PC-3 (cell line): ENCODE data around the gene ATXN2L. TPM values are rescaled to one million over a fixed set of nuclear protein-coding genes. Genes with fewer than 3 reads are reported as not detected.

Experiments used
- ATAC-seq: fragments of 200-7000 bp; cut with Tn5 transposase; 2 replicates; pipeline ENCODE4 v1.9.1; 2020; ENCODE audit warnings: mild to moderate bottlenecking, moderate library complexity
- BruUV-seq: library from RNA; stranded (reverse); fragments of 400-500 nt; replicated peaks from 2 replicates; lab custom pipeline; 2021; lab: Mats Ljungman, UMichigan
- CTCF ChIA-PET: fragments of 300-600 bp; sonication (Branson Sonifier 250); formaldehyde crosslinking; loops from one replicate; lab custom pipeline; 2022; ENCODE audit warnings: antibody characterized with exemption; lab: Charles Lee
- POLR2A ChIA-PET: fragments of 300-600 bp; sonication (Branson Sonifier 250); formaldehyde crosslinking; loops from one replicate; lab custom pipeline; 2022; ENCODE audit warnings: antibody characterized with exemption; ENCODE audit not compliant: unreplicated experiment; lab: Charles Lee
- DNase-seq: peaks from one replicate; pipeline ENCODE4 v3.0.0-alpha.2; 2015
- H2AFZ ChIP-seq: fragments of 300-600 bp; sonication (generic); 2 replicates; pipeline ENCODE4 v1.6.0; 2016; ENCODE audit warnings: antibody characterized with exemption, low read length
- H3F3A ChIP-seq: fragments of 300-600 bp; sonication (generic); one replicate; pipeline ENCODE4 v1.6.0; 2017; ENCODE audit warnings: antibody characterized with exemption, low read length, control low read depth, mild to moderate bottlenecking; ENCODE audit not compliant: unreplicated experiment
- H3K27ac ChIP-seq: fragments of 300-600 bp; sonication (generic); 2 replicates; pipeline ENCODE4 v1.5.1; 2016; ENCODE audit warnings: mild to moderate bottlenecking, low read length
- H3K27me3 ChIP-seq: fragments of 300-600 bp; sonication (generic); 2 replicates; pipeline ENCODE4 v1.6.1; 2016; ENCODE audit warnings: low read length, mixed read lengths
- H3K36me3 ChIP-seq: fragments of 300-600 bp; sonication (generic); 2 replicates; pipeline ENCODE4 v1.6.1; 2016; ENCODE audit warnings: low read depth, mixed run types, low read length, mixed read lengths
- H3K4me1 ChIP-seq: fragments of 300-600 bp; sonication (generic); 2 replicates; pipeline ENCODE4 v1.5.1; 2016; ENCODE audit warnings: low read length; ENCODE audit not compliant: insufficient read depth
- H3K4me2 ChIP-seq: fragments of 300-600 bp; sonication (generic); 2 replicates; pipeline ENCODE4 v1.6.0; 2016; ENCODE audit warnings: low read length
- H3K4me3 ChIP-seq: fragments of 300-600 bp; sonication (generic); 2 replicates; pipeline ENCODE4 v1.5.1; 2016; ENCODE audit warnings: mild to moderate bottlenecking, low read length, mixed read lengths
- H3K79me2 ChIP-seq: fragments of 300-600 bp; sonication (generic); 2 replicates; pipeline ENCODE4 v1.6.1; 2017; ENCODE audit warnings: low read length, mixed read lengths
- H3K9ac ChIP-seq: fragments of 300-600 bp; sonication (generic); 2 replicates; pipeline ENCODE4 v1.6.0; 2016; ENCODE audit warnings: mild to moderate bottlenecking, low read length
- H3K9me2 ChIP-seq: fragments of 300-600 bp; sonication (generic); replicated peaks from 2 replicates; pipeline ENCODE4 v1.6.1; 2016; ENCODE audit warnings: mixed run types, low read length, mixed read lengths
- H3K9me3 ChIP-seq: fragments of 300-600 bp; sonication (generic); 2 replicates; pipeline ENCODE4 v1.6.1; 2016; ENCODE audit warnings: low read length, mixed read lengths
- H4K20me1 ChIP-seq: fragments of 300-600 bp; sonication (generic); 2 replicates; pipeline ENCODE4 v1.6.1; 2016; ENCODE audit warnings: low read length, mixed read lengths
- EZH2 ChIP-seq: fragments of 300-600 bp; sonication (generic); IDR thresholded peaks from one replicate; pipeline ENCODE4 v1.6.1; 2017; ENCODE audit warnings: antibody characterized with exemption, mild to moderate bottlenecking, low read length; ENCODE audit not compliant: unreplicated experiment
- EZH2phosphoT487 ChIP-seq: fragments of 300-600 bp; sonication (generic); IDR thresholded peaks from 2 replicates; pipeline ENCODE4 v1.6.1; 2018; ENCODE audit warnings: mild to moderate bottlenecking, antibody characterized with exemption, low read length, borderline replicate concordance
- intact Hi-C: fragments of 100-400 bp; cut with micrococcal nuclease; formaldehyde crosslinking; loops from 2 replicates; pipeline ENCODE4 v1.9.0; 2023
- total RNA-seq: library from RNA; depleted of rRNA; stranded (reverse); fragments of >200 nt; gene quantifications from 2 replicates; pipeline ENCODE4 v1.2.3, GENCODE V29; 2014
- TF ChIP-seq, protein P1 (sequence below): fragments of 300-600 bp; sonication (generic); conservative IDR thresholded peaks from 2 replicates; pipeline ENCODE4 v1.5.1; 2017; ENCODE audit warnings: antibody characterized with exemption, low read depth, mild to moderate bottlenecking, low read length

The ATXN2L gene
- total RNA-seq, 1 experiment from 2014 or later = 65.8 TPM

DNA sequence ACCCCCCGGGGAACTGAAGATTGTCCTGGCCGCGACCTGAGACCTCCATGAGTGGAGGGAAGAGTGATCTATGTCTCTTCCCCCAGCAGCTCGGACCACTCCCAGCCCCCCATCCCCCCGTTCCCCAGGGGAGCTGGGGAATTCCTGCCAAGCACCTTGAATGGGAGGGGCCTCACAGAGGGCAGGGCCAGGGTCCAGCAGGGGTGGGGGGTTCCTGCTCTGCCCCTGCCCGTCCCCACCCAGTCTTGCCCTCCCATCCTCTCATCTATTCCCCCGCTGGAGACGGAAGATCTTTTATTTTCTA, 13.9 kb downstream of the ATXN2L start:
- H3K4me1 ChIP-seq = no peaks in the 10 kb centered on the region
- no peaks in the 10 kb centered on the region for H3K79me2 ChIP-seq
- no peak overlapping the region for H3K27ac ChIP-seq
- no peaks in the 10 kb centered on the region for H3K9me3 ChIP-seq
- H3K36me3 ChIP-seq = peaks cover 31% of the 10 kb centered on the region
- no peak overlapping the region for H2AFZ ChIP-seq
- CTCF ChIA-PET = no interaction called here
- BruUV-seq = TSS peak; percentile 27
- H3K27me3 ChIP-seq = no peaks in the 10 kb centered on the region
- H3K9me2 ChIP-seq = no peaks in the 10 kb centered on the region
- no peak for DNase-seq
- TF ChIP-seq, protein P1, sequence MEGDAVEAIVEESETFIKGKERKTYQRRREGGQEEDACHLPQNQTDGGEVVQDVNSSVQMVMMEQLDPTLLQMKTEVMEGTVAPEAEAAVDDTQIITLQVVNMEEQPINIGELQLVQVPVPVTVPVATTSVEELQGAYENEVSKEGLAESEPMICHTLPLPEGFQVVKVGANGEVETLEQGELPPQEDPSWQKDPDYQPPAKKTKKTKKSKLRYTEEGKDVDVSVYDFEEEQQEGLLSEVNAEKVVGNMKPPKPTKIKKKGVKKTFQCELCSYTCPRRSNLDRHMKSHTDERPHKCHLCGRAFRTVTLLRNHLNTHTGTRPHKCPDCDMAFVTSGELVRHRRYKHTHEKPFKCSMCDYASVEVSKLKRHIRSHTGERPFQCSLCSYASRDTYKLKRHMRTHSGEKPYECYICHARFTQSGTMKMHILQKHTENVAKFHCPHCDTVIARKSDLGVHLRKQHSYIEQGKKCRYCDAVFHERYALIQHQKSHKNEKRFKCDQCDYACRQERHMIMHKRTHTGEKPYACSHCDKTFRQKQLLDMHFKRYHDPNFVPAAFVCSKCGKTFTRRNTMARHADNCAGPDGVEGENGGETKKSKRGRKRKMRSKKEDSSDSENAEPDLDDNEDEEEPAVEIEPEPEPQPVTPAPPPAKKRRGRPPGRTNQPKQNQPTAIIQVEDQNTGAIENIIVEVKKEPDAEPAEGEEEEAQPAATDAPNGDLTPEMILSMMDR = no peak
- TF ChIP-seq EZH2phosphoT487 = no peak
- TF ChIP-seq EZH2 = no peak
- POLR2A ChIA-PET = no interaction called here
- no peak for ATAC-seq
- intact Hi-C loops = no loop called here
- H3K4me3 ChIP-seq = no peak overlapping the region
- H3K9ac ChIP-seq = no peak overlapping the region
- no peaks in the 10 kb centered on the region for H3F3A ChIP-seq
- H3K4me2 ChIP-seq = no peak overlapping the region
- no peaks in the 10 kb centered on the region for H4K20me1 ChIP-seq

DNA sequence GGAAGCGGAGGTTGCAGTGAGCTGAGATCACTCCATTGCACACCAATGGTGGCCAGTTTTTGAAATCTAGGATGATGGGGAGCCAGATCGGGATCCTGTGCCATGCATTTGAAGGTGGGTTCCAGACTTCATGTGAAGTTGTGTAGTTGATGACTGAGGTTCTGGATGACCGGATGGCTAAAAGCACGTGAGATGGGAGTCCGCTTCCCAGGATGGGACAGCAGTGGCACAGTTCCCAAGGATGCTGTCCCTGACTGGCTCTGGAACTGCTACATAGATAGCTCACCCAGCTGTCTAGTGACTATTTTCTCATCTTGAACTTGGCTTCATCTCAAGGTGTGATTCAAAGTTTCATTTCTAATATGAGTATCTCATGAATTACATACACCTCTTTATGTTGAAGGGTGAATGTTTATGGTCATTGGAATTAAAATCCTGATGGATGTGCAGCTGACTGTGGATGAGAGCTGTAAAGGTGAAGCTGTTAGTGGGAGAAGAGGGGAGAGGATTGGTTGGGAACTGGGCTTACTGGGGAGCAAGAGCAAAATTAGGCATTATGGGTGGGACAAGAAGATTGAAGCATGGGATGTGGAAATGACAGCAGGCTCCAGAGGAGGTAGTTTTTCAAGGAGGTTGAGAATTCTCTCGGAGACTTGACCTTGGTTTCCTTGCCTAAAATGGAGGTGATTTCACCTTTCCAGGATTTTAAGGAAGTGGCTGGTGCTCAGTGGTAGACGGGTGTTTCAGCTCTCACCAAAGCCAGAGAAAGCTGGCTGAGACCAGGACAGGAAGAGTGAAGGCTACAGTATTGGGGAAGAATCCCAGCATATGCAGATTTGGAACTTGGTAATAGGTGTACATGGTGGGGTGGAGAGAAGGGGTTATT, 15.1 kb downstream of the ATXN2L start:
- H2AFZ ChIP-seq = no peak overlapping the region
- POLR2A ChIA-PET = interaction anchor here (0.6 kb wide), 1 partner anchor 68 kb away, joined by 8 read pairs; no protein-coding TSS in a partner anchor
- CTCF ChIA-PET = no interaction called here
- no peaks in the 10 kb centered on the region for H3K9me3 ChIP-seq
- H3K27me3 ChIP-seq = no peaks in the 10 kb centered on the region
- no peaks in the 10 kb centered on the region for H3F3A ChIP-seq
- H4K20me1 ChIP-seq = no peaks in the 10 kb centered on the region
- H3K9ac ChIP-seq = no peak overlapping the region
- BruUV-seq = no TSS peak
- no peak overlapping the region for H3K27ac ChIP-seq
- H3K4me3 ChIP-seq = no peak overlapping the region
- H3K79me2 ChIP-seq = no peaks in the 10 kb centered on the region
- ATAC-seq (no peak), DNase-seq (no peak)
- H3K4me2 ChIP-seq = no peak overlapping the region
- peaks cover 25% of the 10 kb centered on the region for H3K36me3 ChIP-seq
- TF ChIP-seq EZH2phosphoT487 (no peak), EZH2 (no peak)
- TF ChIP-seq, protein P1 = no peak
- intact Hi-C loops = no loop called here
- no peaks in the 10 kb centered on the region for H3K9me2 ChIP-seq
- H3K4me1 ChIP-seq = no peaks in the 10 kb centered on the region

DNA sequence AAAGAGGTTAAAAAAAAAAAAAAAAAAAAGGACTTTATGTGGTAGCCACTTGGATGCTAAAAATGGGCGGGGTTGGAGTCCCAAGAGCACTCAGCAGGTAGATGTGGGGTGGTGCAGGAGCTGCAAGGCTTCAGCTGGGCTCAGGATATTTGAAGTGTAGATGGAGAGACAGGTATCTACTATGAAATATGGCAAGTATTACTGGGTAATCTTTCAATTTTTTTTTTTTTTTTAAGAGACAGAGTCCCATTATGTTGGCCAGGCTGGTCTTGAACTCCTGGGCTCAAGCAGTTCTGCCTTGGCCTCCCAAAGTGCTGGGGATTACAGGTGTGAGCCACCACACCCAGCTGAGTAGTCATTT, 15.7 kb downstream of the ATXN2L start:
- intact Hi-C loops = no loop called here
- no TSS peak for BruUV-seq
- Histone ChIP-seq H4K20me1 (no peaks in the 10 kb centered on the region), H3K9me2 (no peaks in the 10 kb centered on the region), H3K4me3 (no peak overlapping the region), H3K4me1 (no peaks in the 10 kb centered on the region), H3K9me3 (no peaks in the 10 kb centered on the region), H3K27ac (no peak overlapping the region), H3K4me2 (no peak overlapping the region), H3F3A (no peaks in the 10 kb centered on the region), H3K36me3 (peaks cover 22% of the 10 kb centered on the region), H3K27me3 (no peaks in the 10 kb centered on the region), H3K9ac (no peak overlapping the region), H2AFZ (no peak overlapping the region), H3K79me2 (no peaks in the 10 kb centered on the region)
- ChIA-PET POLR2A (interaction anchor here (0.6 kb wide), 1 partner anchor 68 kb away, joined by 8 read pairs; no protein-coding TSS in a partner anchor), CTCF (no interaction called here)
- no peak for DNase-seq
- TF ChIP-seq EZH2phosphoT487 (no peak), EZH2 (no peak)
- TF ChIP-seq, protein P1 = no peak
- no peak; the same call in 1 of the 2 replicates for ATAC-seq
